Activated CD4-positive, alpha-beta T cell treated with anti-CD3 and anti-CD28 coated beads for 36 hours (primary cell): Measurements from ENCODE around the gene ZBTB49. TPM values are rescaled to one million over a fixed set of nuclear protein-coding genes. Genes with fewer than 3 reads are reported as not detected.

Experiments
- ATAC-seq: fragments of 200-7000 bp; cut with Tn5 transposase; one replicate; pipeline ENCODE4 v1.10.0; 2021; ENCODE audit warnings: mild to moderate bottlenecking, moderate library complexity
- CTCF ChIA-PET: fragments of 350-600 bp; sonication (Branson Sonifier 250); formaldehyde crosslinking; loops from one replicate; lab custom pipeline; 2021; ENCODE audit warnings: antibody characterized with exemption; lab: Charles Lee
- POLR2A ChIA-PET: fragments of 350-600 bp; sonication (Branson Sonifier 250); formaldehyde crosslinking; loops from one replicate; lab custom pipeline; 2021; ENCODE audit warnings: antibody characterized with exemption, inconsistent platforms; lab: Charles Lee
- DNase-seq: peaks from one replicate; pipeline ENCODE4 v3.0.0-alpha.2; 2020
- H3K27ac Mint-ChIP-seq: one replicate; pipeline ENCODE4 v1.8.0; 2021; ENCODE audit warnings: mixed read lengths
- H3K27me3 Mint-ChIP-seq: one replicate; pipeline ENCODE4 v1.8.0; 2021; ENCODE audit warnings: mixed read lengths
- H3K36me3 Mint-ChIP-seq: one replicate; pipeline ENCODE4 v1.8.0; 2021; ENCODE audit warnings: low read depth, mixed read lengths
- H3K4me1 Mint-ChIP-seq: one replicate; pipeline ENCODE4 v1.8.0; 2021; ENCODE audit warnings: mixed read lengths
- H3K4me3 Mint-ChIP-seq: one replicate; pipeline ENCODE4 v1.8.0; 2021; ENCODE audit warnings: mild to moderate bottlenecking, moderate library complexity, mixed read lengths
- H3K9me3 Mint-ChIP-seq: one replicate; pipeline ENCODE4 v1.8.0; 2021; ENCODE audit warnings: low read depth, mixed read lengths
- intact Hi-C, 2 experiments: fragments of 100-400 bp; cut with DNase I in 1 of 2; cut with micrococcal nuclease in 1 of 2; formaldehyde crosslinking; loops; one replicate each; pipeline versions ENCODE4 v1.14.2 to v1.15.1; 2022 to 2024; cut with DNase I, micrococcal nuclease
- total RNA-seq, 2 experiments: library from RNA; stranded (reverse); gene quantifications; one replicate each; pipeline ENCODE4 v1.2.3, GENCODE V29; 2021

Gene ZBTB49
- total RNA-seq, 2 experiments from 2014 or later, result 3.3 to 3.8 TPM

- Mint-ChIP-seq H3K4me1 (peaks cover 5% of the 10 kb centered on the region), H3K4me3 (no peak overlapping the region), H3K27me3 (no peaks in the 10 kb centered on the region), H3K9me3 (no peaks in the 10 kb centered on the region), H3K27ac (no peak overlapping the region), H3K36me3 (peaks cover 55% of the 10 kb centered on the region)
- ChIA-PET CTCF (interaction anchor here (1.0 to 1.1 kb wide), 2 partner anchors 15 to 22 kb away, joined by 3 read pairs; no protein-coding TSS in a partner anchor), POLR2A (interaction anchor here (0.5 kb wide), 1 partner anchor 16 kb away, joined by 3 read pairs; no protein-coding TSS in a partner anchor)
- no peak for DNase-seq
- intact Hi-C loops, result no loop called here
- no peak for ATAC-seq
These were observed 8.3 kb upstream of the ZBTB49 start for GRCh38 chr4:4281787-4282186.

- DNase-seq (no peak), ATAC-seq (no peak)
- Mint-ChIP-seq H3K4me3 (no peak overlapping the region), H3K4me1 (peaks cover 17% of the 10 kb centered on the region), H3K9me3 (no peaks in the 10 kb centered on the region), H3K27ac (no peak overlapping the region), H3K27me3 (no peaks in the 10 kb centered on the region), H3K36me3 (peaks cover 45% of the 10 kb centered on the region)
- ChIA-PET CTCF (interaction anchor here (0.6 to 0.9 kb wide), 3 partner anchors 12 to 30 kb away, joined by 3 to 4 read pairs (median 4); no protein-coding TSS in a partner anchor), POLR2A (interaction anchor here (0.7 kb wide), 1 partner anchor 22 kb away, joined by 3 read pairs; no protein-coding TSS in a partner anchor)
- intact Hi-C loops, result loop anchor here in 1 of 2 experiments (5.0 kb wide), 1 partner anchor 753 kb away; the partner anchor contains the start of gene LRPAP1
These were observed 5.0 kb upstream of the ZBTB49 start for GRCh38 chr4:4284827-4285618.

- intact Hi-C loops, result loop anchor here in 1 of 2 experiments (5.0 kb wide), 1 partner anchor 756 kb away; the partner anchor contains the start of gene LRPAP1
- Mint-ChIP-seq H3K9me3 (no peaks in the 10 kb centered on the region), H3K36me3 (peaks cover 25% of the 10 kb centered on the region), H3K4me3 (peak overlapping the region; percentile 93), H3K27me3 (no peaks in the 10 kb centered on the region), H3K4me1 (peaks cover 31% of the 10 kb centered on the region), H3K27ac (no peak overlapping the region)
- ChIA-PET POLR2A (no interaction called here), CTCF (interaction anchor here (0.6 kb wide), 1 partner anchor 938 kb away, joined by 4 read pairs; no protein-coding TSS in a partner anchor)
- no peak for ATAC-seq
- no peak for DNase-seq
These were observed 2.0 kb upstream of the ZBTB49 start for GRCh38 chr4:4288098-4288497.

- Mint-ChIP-seq H3K4me3 (peak overlapping the region; percentile 93), H3K4me1 (peaks cover 31% of the 10 kb centered on the region), H3K36me3 (peaks cover 25% of the 10 kb centered on the region), H3K27me3 (no peaks in the 10 kb centered on the region), H3K9me3 (no peaks in the 10 kb centered on the region), H3K27ac (peak overlapping the region; percentile 62)
- intact Hi-C loops, result loop anchor here in 1 of 2 experiments (5.0 kb wide), 1 partner anchor 757 kb away; the partner anchor contains the start of gene LRPAP1
- CTCF ChIA-PET, result no interaction called here
- POLR2A ChIA-PET, result no interaction called here
- ATAC-seq, result no peak
- peak; percentile 22 for DNase-seq
These were observed 996 bp upstream of the ZBTB49 start for GRCh38 chr4:4289055-4289454.

- Mint-ChIP-seq H3K4me3 (peak overlapping the region; percentile 93), H3K27me3 (no peaks in the 10 kb centered on the region), H3K9me3 (no peaks in the 10 kb centered on the region), H3K4me1 (peaks cover 31% of the 10 kb centered on the region), H3K27ac (peak overlapping the region; percentile 62), H3K36me3 (peaks cover 25% of the 10 kb centered on the region)
- ChIA-PET POLR2A (no interaction called here), CTCF (no interaction called here)
- peak; percentile 20 for ATAC-seq
- peak; percentile 13 for DNase-seq
- intact Hi-C loops, result loop anchor here in 1 of 2 experiments (5.0 kb wide), 1 partner anchor 757 kb away; the partner anchor contains the start of gene LRPAP1
These were observed 482 bp upstream of the ZBTB49 start for GRCh38 chr4:4289597-4289940.

- intact Hi-C loops, result loop anchor here in 1 of 2 experiments (5.0 kb wide), 2 partner anchors 1001 to 1974 kb away; partner anchors contain the start of genes RGS12 and WFS1
- H3K4me1 Mint-ChIP-seq, result peaks cover 39% of the 10 kb centered on the region
- no peak for ATAC-seq
- no peaks in the 10 kb centered on the region for H3K27me3 Mint-ChIP-seq
- H3K4me3 Mint-ChIP-seq, result no peak overlapping the region
- no peak for DNase-seq
- no peak overlapping the region for H3K27ac Mint-ChIP-seq
- peaks cover 2% of the 10 kb centered on the region for H3K9me3 Mint-ChIP-seq
- POLR2A ChIA-PET, result interaction anchor here (0.8 kb wide), 1 partner anchor 10 kb away, joined by 3 read pairs; no protein-coding TSS in a partner anchor
- peaks cover 17% of the 10 kb centered on the region for H3K36me3 Mint-ChIP-seq
- CTCF ChIA-PET, result interaction anchor here (0.6 kb wide), 1 partner anchor 1852 kb away, joined by 4 read pairs; no protein-coding TSS in a partner anchor
These were observed 3.2 kb downstream of the ZBTB49 start for GRCh38 chr4:4293279-4293678.

- Mint-ChIP-seq H3K36me3 (peaks cover 15% of the 10 kb centered on the region), H3K4me3 (no peak overlapping the region), H3K9me3 (peaks cover 2% of the 10 kb centered on the region), H3K4me1 (peaks cover 24% of the 10 kb centered on the region), H3K27ac (no peak overlapping the region), H3K27me3 (no peaks in the 10 kb centered on the region)
- DNase-seq, result no peak
- POLR2A ChIA-PET, result no interaction called here
- intact Hi-C loops, result no loop called here
- no peak for ATAC-seq
- CTCF ChIA-PET, result interaction anchor here (1.3 kb wide), 1 partner anchor 44 kb away, joined by 3 read pairs; no protein-coding TSS in a partner anchor
These were observed 6.3 kb downstream of the ZBTB49 start for GRCh38 chr4:4296283-4296846.

- peaks cover 2% of the 10 kb centered on the region for H3K9me3 Mint-ChIP-seq
These were observed 9.0 kb downstream of the ZBTB49 start for GRCh38 chr4:4299006-4299405.

GRCh38 chr4:4302001-4302400, 11.9 kb downstream of the ZBTB49 start:
- ATAC-seq (no peak), DNase-seq (no peak)
- Mint-ChIP-seq H3K4me3 (no peak overlapping the region), H3K27ac (no peak overlapping the region), H3K9me3 (no peaks in the 10 kb centered on the region), H3K27me3 (no peaks in the 10 kb centered on the region), H3K4me1 (peaks cover 2% of the 10 kb centered on the region), H3K36me3 (peaks cover 15% of the 10 kb centered on the region)
- ChIA-PET POLR2A (no interaction called here), CTCF (interaction anchor here (0.7 to 1.1 kb wide), 2 partner anchors 9 to 35 kb away, joined by 3 read pairs; no protein-coding TSS in a partner anchor)
- intact Hi-C loops, result no loop called here

More at GRCh38 chr4:4299006-4299405, 9.0 kb downstream of the ZBTB49 start:
- Mint-ChIP-seq H3K4me1 (peaks cover 16% of the 10 kb centered on the region), H3K36me3 (peaks cover 24% of the 10 kb centered on the region), H3K27ac (no peak overlapping the region), H3K27me3 (no peaks in the 10 kb centered on the region), H3K4me3 (no peak overlapping the region)
- CTCF ChIA-PET, result interaction anchor here (0.7 kb wide), 1 partner anchor 47 kb away, joined by 3 read pairs; no protein-coding TSS in a partner anchor
- DNase-seq (no peak), ATAC-seq (no peak)
- POLR2A ChIA-PET, result interaction anchor here (0.6 kb wide), 1 partner anchor 380 kb away, joined by 5 read pairs; no protein-coding TSS in a partner anchor
- intact Hi-C loops, result no loop called here

- H3K4me1 Mint-ChIP-seq, result peaks cover 2% of the 10 kb centered on the region
- peaks cover 19% of the 10 kb centered on the region for H3K36me3 Mint-ChIP-seq
- no peaks in the 10 kb centered on the region for H3K9me3 Mint-ChIP-seq
- ATAC-seq, result no peak
- CTCF ChIA-PET, result interaction anchor here (0.7 to 1.1 kb wide), 3 partner anchors 10 to 47 kb away, joined by 3 to 4 read pairs (median 3); no protein-coding TSS in a partner anchor
- no peak overlapping the region for H3K4me3 Mint-ChIP-seq
- no peak for DNase-seq
- intact Hi-C loops, result no loop called here
- no peak overlapping the region for H3K27ac Mint-ChIP-seq
- H3K27me3 Mint-ChIP-seq, result no peaks in the 10 kb centered on the region
- POLR2A ChIA-PET, result interaction anchor here (1.2 kb wide), 1 partner anchor 10 kb away, joined by 3 read pairs; no protein-coding TSS in a partner anchor
These were observed 12.4 kb downstream of the ZBTB49 start for GRCh38 chr4:4302416-4302815.

GRCh38 chr4:4306920-4307319, 16.9 kb downstream of the ZBTB49 start:
- CTCF ChIA-PET, result interaction anchor here (0.6 kb wide), 1 partner anchor 16 kb away, joined by 4 read pairs; no protein-coding TSS in a partner anchor
- no peak overlapping the region for H3K27ac Mint-ChIP-seq
- H3K27me3 Mint-ChIP-seq, result no peaks in the 10 kb centered on the region
- no peak for ATAC-seq
- intact Hi-C loops, result no loop called here
- H3K4me1 Mint-ChIP-seq, result no peaks in the 10 kb centered on the region
- POLR2A ChIA-PET, result interaction anchor here (0.6 kb wide), 1 partner anchor 22 kb away, joined by 3 read pairs; no protein-coding TSS in a partner anchor
- no peak for DNase-seq
- no peak overlapping the region for H3K4me3 Mint-ChIP-seq
- H3K9me3 Mint-ChIP-seq, result no peaks in the 10 kb centered on the region
- H3K36me3 Mint-ChIP-seq, result peaks cover 18% of the 10 kb centered on the region
